T-helper 9 cell (primary cell): ENCODE results near the gene FAT1.
"Not testable (repeated sequence)": the region's sequence is repeated elsewhere in the genome, so short reads cannot be mapped to it uniquely, and the experiment has no call there.

ENCODE experiments used
- DNase-seq: peaks from one replicate; pipeline ENCODE4 v3.0.0-alpha.2; 2020

FAT1 gene

DNA sequence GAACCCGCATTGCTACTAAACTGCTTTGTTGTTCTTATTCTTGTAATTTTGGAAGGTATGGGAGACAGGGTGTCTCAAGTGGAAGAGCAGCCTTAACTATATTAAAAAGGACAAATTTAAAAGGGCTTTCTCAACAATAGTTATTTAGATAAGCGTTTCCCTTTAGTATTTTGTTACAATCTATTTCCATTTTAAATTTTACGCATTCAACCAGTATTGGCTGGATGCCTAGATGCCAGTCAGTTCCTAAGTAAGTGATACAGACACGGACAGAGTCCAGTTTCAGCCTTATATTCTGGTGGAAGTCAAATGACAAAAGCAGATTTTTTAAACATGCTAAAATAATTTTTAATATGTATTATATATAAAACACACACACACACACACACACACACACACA lies 28.3 kb downstream of the FAT1 start:
- DNase-seq, result no peak

DNA sequence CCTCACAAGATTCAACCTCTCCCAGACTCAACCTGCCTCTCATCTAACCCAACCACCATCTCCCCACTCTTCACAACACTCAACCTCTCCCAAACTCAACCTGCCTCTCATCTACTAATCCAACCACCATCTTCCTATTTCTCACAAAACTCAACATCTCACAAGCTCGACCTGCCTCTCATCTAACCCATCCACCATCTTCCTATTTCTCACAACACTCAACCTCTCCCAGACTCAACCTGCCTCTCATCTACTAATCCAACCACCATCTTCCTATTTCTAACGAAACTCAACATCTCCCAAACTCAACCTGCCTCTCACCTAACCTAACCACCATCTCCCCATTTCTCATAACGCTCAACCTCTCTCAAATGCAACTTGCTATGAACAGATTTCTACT lies 29.8 kb downstream of the FAT1 start:
- no peak for DNase-seq

DNA sequence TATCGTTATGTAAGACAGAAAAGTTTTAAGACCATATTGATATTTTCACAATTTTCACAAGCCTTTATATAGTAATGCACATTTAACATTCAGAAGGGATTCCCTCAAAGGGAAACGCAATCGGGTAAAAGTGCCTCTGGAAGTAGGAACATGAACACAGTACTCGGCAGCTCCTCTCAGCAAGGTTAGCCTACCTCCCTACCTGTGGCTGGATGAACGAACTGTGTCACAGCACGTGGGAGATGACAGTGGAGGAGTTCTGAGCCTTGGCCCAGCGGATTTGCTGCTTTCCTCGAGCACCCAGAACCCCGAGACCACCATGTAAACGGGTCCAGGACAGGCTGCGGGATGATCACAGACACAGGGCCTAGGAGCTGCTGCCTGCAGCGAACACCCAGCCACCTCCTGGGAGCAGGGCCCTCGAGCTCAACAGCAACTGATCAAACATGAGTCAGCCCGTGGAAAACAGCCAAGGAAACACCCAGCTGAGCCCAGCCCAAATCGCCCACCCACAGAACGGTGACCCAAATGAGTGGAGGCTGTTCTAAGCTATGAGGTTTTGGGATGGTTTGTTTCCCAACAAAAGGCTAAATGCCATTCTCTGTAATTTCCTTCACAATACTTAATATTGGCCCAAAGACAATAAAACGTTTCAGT lies 30.4 kb downstream of the FAT1 start:
- DNase-seq, result no peak

DNA sequence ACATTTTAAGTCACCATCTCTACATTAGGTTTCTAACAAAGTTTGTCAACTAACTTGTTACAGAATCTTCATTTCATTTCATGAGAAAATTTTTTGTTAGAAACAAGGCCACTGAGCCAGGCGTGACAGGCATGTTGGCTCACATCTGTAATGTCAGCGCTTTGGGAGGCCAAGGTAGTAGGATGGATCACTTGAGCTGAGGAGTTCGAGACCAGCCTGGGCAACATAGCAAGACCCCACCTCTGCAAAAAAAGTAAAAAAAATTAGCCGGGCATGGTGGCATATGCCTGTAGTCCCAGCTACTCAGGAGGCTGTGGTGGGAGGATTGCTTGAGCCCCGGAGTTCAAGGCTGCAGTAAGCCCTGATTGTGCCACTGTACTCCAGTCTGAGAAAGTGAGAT lies 32.3 kb downstream of the FAT1 start:
- DNase-seq, result no peak

DNA sequence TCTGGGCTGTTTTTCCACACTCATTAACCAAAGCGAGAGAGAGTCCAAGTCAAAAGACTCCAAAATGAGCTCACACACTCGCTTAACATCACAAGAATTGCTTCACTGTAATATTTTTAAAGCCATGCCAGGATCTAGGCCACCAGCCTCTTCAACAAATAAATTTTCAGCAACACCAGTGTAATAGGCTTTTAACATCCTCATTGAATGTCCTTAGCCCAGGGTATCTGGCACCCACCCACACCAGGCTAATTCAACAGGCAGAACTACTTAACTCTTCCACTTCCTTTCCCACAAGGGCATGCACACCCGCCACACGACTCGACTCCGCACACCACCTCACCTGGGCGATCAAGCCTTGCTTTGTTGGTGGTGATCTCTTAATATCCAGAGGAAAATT lies 34.2 kb downstream of the FAT1 start:
- DNase-seq, result no peak

DNA sequence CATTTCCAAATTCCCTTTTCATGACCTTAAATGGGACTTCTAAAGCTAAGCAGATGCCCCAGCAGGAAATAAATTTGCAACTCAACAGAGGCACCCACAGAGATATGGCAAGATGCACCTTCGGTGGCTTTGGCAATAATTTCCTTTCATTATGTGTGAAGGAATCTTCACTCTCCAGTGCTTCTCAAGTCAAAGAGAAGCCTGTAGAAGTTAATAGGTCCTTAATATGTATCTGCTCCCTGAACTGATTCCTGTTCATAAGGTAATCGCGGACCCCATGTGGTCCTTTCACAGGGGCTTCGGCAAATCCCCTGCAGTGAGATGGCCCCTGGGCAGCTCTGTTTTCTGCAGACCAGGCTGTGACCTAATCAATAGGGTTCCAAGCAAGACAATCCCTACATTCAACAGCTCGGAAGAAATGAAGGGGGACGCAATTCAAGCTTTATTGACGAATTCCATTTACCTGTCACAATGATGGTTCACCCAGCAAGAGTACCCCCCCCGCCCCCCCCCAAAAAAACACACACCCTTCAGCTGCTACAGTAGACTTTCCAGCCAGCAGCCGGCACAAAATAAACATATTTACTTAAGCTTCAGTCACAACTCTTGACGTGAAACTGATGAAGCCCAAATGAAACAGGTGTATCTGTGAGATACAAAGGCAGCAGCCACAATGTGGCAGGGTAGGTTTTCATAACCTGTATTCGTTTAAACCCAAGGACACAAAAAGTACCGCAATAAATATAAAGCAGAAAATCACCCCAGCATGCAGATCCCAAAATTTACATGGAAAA lies 35.3 kb downstream of the FAT1 start:
- DNase-seq, result no peak

DNA sequence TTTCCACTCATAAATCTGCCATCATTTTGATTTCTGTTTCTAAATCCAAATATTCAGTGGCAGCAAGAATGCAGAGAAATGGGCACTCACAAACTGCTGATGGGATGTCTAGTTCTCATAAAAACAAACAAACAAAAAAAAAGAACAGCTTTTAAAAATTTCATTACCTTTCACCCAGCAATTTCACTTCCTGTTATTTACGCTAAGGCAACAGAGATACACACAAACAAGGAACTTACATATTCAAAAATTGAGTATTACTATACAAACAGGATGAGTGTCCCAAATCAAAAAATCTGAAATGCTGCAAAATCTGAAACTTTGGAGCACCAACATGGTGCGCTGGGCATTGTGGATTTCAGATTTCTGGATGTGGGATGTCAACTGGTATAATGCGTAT lies 36.4 kb downstream of the FAT1 start:
- no peak for DNase-seq

DNA sequence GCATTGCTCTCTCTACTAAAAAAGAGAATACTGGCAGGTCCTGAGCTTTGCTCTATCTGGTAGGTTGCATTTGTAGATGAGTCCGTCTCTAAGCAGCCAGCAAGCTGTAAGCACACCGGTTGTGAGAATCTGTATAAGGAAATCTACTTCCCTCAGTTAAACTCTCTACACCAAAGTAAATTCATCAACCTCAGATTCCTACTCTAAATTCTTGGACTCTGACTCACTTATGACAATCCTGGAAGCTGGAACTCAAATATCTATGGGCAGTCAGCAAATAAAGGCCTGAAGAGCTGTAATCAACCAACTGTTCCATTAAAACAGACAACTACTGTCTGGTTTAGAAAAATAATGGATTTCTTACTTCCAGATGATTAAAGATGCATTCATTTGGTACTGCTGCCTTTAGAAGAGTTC lies 37.9 kb downstream of the FAT1 start:
- DNase-seq, result no peak

DNA sequence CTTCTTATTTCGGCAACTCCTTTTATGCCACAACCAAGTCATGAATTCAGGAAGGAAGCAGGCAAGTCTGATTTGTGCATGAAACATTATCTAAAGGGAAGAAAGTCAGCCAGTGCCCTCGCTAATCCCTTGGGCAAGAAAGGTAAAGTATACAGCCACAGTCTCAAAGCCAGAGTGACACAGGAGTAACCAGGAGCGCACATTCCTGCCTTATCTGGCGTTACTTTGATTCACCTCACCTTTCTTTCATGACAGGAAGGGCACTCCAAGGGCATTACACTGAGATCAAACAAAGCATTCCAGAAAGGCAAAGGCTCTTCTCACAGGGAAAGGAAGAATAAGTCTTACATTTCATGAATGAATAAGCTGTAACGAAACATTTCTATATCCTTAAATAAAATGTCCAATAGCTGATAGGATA lies 38.8 kb downstream of the FAT1 start:
- DNase-seq, result no peak

DNA sequence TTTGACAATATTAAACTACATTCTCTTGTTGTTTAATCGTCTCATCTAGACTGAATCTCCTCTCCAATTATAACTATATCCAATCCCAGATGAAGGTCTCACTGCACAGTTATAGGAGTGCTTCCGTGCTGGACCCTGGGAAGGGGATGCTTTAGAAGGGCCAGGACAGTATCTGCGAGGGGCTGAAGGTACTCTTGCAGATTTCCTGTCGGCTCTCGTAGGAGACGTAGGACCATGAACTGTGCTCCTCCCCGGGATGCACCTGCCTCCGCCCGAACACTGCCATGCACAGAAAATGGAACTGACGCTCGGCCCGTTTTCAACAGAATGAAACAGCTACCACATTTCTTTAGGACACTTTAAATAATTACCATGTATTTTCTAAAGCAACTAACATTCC lies 39.4 kb downstream of the FAT1 start:
- no peak for DNase-seq

DNA sequence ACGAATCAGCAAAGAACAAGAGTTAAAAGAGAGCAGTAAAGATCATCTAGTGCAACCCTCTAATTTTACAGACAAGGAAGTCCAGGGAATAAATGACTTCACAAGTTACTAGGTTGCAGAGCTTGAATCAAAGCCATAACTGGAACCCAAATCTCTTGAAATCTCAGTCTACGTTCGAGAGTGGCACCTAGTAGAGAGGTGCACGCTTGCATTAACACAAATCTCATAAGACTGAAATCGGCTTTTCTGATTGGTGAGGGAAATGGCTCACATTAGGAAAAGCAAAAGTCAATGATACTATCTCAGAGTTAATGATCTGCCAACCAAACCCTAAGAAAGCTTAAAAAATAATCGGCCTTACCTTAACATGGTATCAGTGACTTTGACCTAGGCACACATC lies 43.0 kb downstream of the FAT1 start:
- no peak for DNase-seq

DNA sequence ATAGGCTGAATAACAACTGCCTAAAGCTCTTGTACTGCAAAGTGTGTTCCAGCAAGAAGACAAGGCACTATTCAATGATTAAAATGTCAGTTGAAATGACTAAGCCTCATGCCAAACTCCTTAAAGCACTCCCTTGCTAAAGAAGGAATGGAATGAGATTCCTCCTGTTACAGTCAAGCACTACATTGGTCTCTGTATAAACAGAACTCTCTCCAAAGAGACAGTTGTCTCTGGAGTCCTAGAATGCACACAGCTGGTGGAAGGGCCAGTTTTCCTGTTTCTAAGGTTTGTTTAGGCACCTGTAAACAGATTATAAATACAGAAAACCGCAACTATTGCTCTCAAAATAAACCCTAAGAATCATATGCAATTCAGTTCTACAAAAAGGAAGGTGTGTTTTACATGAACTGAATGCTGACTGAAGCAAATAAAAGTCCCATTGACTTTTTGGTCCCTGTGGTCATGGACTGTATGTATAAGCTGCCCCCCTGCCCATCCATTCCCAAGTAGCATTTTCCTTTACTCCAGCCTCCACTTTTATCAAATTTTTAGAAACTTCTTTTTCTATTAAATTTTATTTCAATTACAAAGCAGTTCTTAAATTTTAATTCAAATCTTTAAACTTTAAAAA lies 47.0 kb downstream of the FAT1 start:
- no peak for DNase-seq

DNA sequence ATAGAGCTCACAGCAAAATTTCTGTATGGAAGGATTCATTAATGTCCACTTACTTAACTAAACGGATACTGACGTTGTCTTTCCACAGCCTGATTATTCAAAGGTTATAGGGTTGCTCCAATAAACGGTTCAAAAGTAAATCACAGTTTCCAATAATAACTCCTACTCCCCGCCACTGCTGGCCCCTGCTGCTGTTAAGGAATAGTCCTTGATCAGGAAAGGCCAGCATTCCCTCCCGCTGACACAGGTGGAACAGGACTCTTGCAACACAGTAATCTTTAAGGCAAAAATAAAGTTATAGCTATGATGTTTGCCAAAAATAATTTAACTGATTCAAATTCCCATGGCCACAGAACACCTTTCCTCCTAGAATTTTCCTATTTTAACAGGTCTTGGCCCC lies 53.9 kb downstream of the FAT1 start:
- no peak for DNase-seq

DNA sequence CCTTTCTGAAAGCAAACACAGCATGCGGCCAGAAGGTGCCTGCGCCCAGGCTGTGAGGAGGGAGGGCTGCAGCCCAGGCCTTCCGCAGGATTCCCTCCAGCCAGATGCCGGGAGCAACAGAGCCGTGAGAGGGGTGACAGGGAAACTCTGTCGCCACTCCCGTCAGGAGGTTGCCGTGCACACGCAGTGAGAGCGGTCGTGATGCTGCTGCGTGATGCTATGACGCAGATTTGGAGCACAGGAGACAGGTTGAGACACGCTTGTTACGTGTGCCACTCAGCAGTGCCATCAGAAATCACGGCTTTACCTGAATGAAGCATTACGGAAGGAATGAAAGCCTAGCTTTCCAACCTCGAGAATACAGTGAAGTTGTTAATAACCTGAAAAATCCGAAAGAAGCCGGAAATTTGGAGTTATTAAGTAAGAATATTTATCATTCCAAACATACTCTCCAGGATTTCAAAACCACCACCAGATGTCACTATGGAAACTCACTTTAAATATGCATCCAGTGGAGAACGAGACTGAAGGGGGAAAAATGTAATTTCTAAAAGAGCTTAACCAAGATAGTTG lies 54.4 kb downstream of the FAT1 start:
- DNase-seq, result no peak

DNA sequence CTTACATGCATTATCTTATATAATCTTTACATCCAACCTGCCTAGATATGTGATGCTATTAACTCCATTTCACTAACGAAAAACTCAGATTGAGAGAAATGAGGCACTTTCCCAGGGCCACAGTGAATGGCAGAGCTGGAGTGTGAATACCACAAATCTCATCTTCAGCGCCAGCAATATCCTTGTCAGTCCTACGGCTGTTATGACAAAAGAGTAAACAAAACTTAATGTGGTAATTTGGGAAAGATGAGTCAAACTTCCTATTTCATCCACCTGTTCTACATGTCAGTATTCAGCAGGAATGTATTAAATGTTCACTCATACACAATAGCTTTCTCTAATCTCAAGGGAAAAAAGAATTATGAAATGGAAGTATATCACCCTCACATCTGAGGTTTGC lies 56.9 kb downstream of the FAT1 start:
- DNase-seq, result no peak

DNA sequence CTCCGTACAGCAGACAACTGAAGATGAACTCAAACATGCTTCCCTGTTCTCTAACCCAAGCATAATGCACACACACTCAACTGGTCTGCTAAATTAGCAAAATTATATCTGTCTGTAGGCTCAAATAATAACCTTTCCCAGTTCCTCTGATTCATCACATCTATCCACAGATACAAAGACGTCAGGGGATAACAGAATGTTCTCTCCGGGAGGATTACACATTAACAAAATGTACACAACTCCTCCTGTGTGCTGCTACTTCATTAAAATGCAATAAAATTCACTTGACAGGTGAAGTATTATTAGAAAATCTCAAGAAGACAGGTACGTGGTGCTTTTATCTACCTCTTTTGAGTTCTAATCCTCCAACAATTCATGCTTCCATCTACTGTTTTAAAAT lies 57.4 kb downstream of the FAT1 start:
- DNase-seq, result no peak

DNA sequence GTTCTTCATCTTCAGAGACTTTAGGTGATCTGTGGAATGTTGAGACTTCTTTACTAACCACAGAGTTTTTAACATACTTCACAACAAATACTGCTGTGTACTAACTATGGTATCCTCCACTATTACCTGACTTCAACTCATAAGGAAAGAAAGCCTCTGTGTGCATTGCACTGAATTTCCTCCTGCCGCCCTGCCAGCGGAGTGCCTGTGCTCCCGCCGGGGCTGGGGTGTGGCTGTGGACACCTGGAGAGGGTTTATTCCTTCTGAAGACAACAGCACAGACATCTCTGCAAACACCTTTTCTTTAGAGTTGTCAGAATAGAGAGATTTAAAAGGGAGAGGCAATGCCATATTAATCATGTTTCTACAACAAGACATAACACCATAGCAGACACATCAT lies 63.3 kb downstream of the FAT1 start:
- DNase-seq, result no peak

DNA sequence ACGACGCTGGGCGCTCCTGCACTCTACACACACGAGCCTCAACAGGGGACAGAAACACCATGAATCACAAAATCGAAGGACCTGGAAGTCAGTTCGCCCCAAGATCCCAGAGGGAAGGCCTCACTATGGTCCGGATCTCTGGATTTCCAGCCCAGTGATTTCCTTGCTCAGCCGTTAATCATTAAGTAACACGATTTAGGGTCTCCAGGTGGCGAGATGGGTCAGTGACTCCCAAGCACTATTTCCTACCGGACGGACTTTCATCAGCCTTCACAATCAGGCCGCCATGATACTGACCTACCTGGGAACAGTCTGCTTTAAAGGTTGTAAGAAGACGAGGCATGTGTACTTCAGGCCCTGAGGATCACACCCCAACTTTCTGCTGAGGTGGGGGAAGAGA lies 63.7 kb downstream of the FAT1 start:
- DNase-seq, result no peak

DNA sequence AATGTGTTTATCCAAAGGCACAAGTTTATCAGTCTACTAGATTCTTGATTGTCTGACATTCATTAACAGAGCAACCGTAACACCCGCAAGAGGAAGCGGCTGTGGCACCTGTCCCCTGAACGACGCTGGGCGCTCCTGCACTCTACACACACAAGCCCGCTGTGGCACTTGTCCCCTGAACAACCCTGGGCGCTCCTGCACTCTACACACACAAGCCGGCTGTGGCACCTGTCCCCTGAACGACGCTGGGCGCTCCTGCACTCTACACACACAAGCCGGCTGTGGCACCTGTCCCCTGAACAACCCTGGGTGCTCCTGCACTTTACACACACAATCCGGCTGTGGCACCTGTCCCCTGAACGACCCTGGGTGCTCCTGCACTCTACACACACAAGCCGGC lies 64.2 kb downstream of the FAT1 start:
- DNase-seq, result not testable (repeated sequence)

DNA sequence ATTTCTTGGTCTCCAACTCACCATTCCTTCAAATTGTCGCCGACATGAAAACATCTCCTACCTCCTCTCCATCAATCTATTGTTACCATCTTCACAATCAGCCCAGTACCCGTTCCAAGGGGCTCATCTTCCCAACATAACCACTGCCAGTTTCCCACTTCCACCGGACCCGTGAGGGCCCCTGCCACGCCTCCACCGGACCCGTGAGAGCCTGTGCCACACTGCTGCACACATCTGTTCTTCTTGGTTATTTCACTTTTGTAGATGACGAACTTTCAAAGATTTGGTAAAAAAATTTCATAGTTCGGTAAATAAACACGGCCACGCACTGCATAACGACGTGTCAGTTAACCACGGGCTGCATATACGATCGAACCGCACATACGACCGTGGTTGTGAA lies 65.0 kb downstream of the FAT1 start:
- no peak for DNase-seq

DNA sequence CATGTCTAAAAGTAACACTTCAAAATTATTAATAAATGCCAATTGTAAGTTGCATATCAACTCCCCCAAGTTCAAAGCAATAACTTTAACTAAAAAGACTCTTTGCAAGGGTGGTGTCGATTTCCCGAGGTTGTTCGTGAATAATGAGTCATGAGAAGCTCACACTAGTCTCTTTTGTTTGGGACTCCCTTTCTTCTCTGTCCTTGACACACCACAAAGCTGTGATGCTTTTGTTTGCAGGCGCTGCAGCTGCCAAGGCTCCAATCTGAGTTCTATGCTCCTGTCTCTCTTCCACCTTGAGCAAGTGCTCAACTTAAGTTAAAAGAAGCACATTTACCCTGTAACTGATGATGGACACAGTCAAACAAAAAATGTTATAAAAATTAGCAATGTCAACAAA lies 65.9 kb downstream of the FAT1 start:
- DNase-seq, result no peak

DNA sequence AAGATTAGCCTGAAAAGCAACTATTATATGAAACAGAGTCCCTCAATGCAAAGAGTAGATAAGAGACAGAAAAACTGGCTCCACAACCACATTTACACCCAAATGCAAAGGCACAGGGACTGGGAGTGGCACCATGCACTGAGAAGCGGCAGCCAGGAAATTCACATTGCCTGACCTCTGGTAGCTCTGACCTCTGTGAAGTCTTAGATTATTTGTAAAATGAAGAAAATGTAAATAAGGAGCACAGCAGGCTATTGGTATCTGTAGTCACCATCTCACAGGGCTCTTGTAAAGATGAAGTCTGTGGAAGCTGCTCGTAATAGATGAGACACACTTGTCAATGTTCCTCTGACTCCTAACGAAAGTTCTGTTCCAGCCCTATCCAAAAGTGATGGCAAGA lies 69.7 kb downstream of the FAT1 start:
- DNase-seq, result no peak

DNA sequence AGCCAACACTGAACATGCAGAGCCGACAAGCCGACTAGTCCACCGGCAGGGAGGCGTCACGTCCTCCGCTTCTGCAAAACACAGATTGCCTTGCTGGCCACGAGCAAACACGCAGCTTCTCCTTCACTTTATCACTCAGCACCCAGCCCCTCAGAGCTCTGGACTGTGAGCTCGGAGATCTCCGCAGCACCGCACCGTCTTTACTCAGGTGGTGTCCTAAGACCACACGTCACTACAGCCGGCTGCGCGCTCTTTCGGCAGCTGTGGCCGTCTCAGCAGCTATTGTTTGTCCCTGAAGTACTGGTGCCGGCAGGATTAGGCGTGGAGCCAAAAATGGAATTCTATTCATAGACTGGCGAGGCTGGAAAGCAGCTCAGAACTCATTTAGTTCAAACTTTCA lies 72.0 kb downstream of the FAT1 start:
- no peak for DNase-seq

DNA sequence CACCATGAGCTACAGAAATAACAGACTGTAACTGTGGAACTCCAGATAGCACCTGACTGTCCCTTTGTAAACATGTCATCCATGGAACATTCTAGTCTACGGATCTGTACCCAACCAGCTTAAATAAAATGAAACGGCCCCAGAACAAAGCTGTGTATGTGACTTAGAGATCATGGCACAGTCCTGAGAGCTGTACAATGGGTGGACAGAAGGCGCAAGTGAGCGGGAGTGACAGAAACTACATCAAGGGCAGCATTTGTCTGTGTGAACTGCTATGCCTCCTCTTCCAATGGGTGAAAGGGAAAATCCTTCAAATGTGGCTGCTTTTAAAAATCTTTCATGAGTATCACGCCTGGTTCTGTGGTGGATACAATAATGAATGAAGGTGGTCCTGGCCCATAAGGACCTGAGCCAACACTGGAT lies 72.5 kb downstream of the FAT1 start:
- no peak for DNase-seq
